ENCODE data around the gene TMEM108.

DNA sequence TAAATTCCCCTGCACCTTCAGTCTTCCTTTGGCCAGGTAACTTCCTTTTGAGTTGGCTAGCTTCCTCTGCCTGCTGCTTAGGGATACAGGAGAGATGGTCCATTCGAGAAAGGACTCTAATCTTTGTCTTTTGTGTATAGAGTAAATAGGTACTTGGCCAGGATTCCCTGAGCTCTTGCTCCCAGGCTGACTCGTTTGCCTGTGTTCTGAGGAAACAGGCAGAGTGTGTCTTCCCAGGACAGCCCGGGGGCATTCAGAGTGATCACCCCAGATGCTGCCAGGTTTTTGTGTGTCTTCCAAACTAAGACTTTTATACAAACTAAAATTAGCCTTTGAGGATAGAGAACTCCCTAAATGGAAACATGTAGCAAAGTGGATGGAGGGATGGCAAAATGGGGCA is 39.5 kb downstream of the TMEM108 start:
- no peak for TF ChIP-seq POLR2A (IDR thresholded peaks at IDR 0.05)
- TF ChIP-seq, protein P1, sequence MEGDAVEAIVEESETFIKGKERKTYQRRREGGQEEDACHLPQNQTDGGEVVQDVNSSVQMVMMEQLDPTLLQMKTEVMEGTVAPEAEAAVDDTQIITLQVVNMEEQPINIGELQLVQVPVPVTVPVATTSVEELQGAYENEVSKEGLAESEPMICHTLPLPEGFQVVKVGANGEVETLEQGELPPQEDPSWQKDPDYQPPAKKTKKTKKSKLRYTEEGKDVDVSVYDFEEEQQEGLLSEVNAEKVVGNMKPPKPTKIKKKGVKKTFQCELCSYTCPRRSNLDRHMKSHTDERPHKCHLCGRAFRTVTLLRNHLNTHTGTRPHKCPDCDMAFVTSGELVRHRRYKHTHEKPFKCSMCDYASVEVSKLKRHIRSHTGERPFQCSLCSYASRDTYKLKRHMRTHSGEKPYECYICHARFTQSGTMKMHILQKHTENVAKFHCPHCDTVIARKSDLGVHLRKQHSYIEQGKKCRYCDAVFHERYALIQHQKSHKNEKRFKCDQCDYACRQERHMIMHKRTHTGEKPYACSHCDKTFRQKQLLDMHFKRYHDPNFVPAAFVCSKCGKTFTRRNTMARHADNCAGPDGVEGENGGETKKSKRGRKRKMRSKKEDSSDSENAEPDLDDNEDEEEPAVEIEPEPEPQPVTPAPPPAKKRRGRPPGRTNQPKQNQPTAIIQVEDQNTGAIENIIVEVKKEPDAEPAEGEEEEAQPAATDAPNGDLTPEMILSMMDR (IDR thresholded peaks at IDR 0.05), result no peak
